HG03469 (cell line): ENCODE data around the gene GSTA5.
"Not testable (repeated sequence)": the region's sequence is repeated elsewhere in the genome, so short reads cannot be mapped to it uniquely, and the experiment has no call there.

Experiments used
- ATAC-seq: cut with Tn5 transposase; IDR thresholded peaks from one replicate; pipeline ENCODE4 v1.9.1; 2021; ENCODE audit warnings: mild to moderate bottlenecking, moderate library complexity, moderate number of reproducible peaks; ENCODE audit not compliant: unreplicated experiment

Gene GSTA5

DNA sequence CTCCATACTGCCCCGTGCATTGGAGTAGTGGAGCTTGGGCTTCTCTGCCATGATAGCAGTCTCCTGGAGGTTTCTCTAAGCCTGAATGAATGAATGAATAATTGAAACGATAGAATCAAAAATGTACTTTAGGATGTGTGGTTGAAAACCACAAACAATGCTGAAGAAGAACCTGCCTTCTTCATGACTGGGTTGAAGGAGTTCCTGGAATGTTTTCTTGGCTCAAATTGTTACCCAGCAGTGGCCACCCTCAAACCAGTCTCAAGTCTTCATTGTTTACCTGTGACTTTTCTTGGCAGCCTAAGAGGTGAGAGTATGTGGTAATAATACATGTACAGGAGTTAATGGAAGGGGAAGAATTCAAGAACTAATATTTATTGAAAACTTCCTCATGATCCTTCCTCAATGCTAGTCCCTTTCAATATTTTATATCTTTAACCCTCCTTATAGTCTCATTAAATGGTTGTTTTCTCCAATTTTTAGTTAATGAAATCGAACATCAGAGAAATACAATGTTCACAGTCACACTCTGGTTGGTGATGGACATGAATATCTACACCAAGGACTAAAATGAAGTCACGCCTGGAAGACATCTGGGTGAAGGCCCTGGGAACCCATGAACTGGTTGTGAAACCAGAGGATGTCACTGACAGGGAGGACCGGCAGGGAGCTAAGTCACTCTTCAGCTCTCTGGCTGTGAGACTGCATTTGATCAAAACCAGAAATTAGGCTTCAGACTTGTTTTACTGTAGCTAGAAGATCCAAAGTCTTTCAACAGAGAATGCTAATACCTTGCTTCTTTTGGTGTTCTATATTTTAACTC, at the start of gene GSTA5:
Gene GSTA5 (minus strand): TSS at position 51 of the 823 bp plus-strand sequence.
- no peak for ATAC-seq

DNA sequence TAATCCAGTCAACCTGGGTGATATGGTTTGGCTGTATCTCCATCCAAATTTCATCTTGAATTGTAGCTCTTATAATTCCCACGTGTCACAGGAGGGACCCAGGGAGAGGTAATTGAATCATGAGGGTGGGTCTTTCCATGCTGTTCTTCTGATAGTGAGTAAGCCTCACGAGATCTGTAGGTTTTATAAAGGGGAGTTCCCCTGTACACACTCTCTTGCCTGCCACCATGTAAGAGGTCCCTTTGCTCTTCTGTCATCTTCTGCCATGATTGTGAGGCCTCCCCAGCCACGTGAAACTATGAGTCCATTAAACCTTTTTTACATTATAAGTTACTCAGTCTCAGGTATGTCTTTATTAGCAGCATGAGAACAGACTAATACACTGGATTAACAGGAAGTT, 49.4 kb upstream of the GSTA5 start:
- no peak for ATAC-seq

DNA sequence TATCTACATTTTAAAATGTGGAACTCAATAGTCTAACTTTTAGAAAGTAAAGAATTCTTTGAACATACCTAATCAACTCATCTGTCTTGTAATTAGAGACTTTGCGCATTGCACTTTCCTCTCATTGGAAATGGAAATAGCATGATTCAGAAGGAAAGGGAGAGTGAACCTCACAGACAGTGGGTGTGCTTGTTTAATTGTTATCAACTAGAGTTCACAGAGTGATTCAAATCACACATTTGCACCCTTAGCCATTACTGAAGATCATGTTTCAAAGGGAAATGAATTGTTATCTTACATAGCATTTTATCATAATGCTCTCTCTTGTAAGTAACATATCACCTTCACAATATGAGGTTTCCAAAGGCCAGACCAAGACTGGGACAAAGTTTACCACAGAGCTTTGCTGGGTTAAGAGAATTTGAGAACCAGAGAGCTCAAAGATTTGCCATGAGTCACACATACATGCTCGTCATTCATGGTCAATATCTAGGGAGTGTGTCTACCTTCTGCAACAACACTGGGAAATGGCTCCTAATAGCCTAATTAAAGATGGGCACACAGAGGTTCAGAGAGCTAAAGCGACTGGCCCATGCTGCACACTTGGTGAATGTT, 47.4 kb upstream of the GSTA5 start:
- ATAC-seq = no peak

DNA sequence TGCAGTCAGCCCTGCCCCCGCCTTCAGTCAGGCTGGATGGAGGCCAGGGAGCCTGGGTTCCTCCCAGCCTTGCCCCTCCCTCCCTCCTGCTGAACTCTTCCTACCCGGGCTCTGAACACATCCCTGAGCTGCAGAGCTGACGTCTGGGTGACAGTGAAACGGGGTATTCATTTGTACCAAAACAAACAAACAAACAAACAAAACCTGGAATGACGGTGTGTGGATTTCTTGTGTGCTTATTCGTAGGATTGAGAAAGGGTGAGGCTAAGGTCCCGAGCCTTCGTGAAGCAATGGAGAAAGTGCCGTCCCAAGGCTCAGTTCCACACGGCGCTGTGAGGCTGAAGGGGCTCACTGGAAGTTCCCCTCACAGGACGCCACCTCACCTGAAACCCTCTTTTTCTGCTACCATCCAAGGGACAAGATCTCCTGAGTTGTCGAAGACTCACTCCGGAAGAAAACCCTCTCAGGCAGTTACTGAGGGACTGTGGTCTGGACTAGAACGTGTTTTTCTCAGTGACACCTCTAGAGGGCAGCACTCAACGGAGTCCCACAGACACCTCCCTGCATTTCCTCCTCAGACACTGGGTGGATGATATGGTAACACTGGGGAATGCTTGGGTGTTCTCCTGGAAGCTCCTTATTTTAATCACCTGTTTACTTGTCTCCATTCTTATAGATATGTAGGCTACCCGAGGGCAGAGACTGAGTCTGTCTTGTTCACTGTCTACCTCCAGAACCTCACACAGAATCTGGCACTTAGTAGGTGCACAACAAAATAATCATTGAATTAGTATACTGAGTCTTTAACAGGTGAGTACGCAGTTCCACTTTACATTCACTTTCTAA, 41.6 kb upstream of the GSTA5 start:
- peak; percentile 98 for ATAC-seq

DNA sequence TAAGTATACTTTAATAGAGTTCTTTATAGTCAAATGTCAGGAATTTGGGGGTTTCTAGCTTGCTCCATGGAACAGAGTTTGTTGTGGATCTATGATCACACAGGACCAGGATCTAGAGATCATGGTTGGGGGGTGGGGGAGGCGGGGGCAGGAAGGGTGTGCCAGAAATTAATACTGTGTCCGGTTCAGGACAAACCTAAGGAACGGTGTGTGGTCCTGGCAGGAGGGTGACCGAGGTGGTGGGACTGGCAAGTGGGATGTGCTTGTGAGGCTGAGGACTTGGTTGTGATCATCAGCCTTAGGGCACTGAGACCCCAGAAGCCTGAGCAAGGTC, 41.0 kb upstream of the GSTA5 start:
- ATAC-seq = no peak

DNA sequence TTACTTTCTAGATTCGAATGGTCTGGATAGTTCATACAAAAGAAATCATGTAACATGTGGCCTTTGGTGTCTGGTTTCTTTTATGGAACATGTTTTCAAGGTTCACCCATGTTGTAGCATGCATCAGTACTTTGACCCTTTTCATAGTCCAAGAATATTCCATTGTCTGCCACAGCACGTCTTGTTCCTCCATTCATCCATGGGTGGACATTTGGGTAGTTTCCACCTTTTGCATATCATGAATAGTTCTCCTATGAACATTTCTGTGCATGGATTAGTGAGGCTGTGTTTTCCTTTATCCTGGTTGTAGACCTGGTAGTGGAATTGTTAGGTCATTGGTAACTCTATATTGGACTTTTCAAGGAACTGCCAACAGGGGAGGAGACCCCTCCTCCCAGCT, 37.2 kb upstream of the GSTA5 start:
- ATAC-seq = no peak

DNA sequence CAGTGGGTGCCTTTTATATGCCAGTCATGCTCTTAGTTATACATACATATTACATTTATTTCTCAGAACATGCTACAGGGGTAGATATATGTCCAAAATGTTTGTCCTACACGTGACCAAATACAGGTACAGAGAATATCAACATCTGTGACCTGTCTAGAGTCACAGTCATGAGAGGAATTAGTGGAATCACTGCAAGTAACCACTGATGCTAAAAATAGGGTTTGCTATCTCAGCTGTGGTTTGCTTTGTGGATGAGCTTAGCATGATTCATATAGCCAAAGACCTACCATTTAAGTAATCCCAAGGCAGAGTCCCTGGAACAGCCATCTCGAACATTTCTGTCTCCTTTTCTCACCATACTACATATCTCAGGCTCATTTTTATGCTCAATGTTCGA, 36.6 kb upstream of the GSTA5 start:
- ATAC-seq = peak; percentile 43

DNA sequence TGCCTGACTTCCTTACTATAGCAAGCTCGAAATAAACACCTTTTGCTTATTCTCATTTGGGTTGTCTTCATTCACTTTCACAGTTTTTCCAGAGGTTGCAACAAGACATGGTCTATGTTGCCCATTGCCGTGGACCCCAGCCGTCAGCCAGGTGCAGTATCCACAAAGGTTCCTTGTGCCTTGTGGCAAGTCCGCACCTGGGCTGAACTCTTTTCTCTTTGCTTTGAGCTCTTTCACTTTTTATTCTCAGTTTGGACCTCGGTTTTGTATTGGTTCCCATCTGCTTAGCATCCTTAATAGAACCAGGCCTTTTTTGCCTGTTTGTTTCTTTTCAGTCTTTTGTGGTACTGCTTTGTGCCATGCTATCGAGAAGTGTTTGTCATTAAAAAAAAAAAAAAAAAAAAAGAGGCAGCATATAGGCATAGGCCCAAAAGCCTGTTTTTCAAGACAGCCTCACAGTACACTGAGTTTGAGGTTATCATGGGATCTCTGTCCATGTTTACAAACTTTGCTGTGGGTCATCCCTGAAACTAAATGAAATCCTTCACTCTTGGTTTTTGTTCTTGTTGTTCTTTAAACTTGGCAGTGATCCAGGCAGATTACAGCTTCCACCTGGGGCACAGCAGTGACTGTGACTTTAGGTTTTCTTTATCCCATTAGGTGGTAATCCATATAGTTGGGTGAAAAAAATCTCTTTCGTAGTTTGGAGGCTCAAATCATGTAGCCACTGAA, 35.6 kb upstream of the GSTA5 start:
- ATAC-seq = no peak

DNA sequence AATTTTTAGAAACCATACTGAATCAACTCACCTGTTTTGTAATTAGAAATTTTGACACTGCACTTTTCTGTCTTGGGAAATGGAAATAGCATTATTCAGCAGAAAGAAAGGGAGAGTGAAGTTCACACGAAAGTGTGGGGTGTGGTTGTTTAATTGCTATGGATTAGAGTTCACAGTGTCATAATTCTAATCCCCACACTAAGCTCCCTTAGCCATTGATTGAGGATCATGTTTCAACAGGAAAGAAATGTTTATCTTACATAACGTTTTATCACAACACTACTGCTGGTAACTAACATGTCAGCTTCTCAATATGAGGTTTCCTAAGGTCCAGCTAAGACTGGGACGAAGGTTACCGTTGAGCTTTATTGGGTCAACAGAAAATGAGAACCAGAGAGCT, 31.4 kb upstream of the GSTA5 start:
- ATAC-seq = no peak

DNA sequence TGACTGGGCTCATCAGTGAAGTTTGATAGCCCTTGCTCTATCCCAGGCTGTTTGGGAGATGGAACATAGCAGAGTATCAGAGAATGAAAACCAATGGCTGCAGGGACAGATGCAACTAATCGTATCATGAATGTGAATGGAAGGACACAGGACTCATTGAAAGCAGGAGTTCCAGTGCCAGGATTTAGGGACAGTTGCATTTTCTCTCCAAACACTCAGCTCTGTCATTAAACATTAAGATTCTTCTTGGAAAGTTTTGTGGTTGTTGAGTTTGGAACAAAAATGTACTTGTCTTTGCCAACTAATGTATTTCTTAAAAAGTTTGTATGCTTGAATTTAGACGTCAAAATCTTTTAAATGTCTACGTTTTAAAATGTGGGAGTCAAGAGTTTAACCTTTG, 31.0 kb upstream of the GSTA5 start:
- ATAC-seq = no peak

DNA sequence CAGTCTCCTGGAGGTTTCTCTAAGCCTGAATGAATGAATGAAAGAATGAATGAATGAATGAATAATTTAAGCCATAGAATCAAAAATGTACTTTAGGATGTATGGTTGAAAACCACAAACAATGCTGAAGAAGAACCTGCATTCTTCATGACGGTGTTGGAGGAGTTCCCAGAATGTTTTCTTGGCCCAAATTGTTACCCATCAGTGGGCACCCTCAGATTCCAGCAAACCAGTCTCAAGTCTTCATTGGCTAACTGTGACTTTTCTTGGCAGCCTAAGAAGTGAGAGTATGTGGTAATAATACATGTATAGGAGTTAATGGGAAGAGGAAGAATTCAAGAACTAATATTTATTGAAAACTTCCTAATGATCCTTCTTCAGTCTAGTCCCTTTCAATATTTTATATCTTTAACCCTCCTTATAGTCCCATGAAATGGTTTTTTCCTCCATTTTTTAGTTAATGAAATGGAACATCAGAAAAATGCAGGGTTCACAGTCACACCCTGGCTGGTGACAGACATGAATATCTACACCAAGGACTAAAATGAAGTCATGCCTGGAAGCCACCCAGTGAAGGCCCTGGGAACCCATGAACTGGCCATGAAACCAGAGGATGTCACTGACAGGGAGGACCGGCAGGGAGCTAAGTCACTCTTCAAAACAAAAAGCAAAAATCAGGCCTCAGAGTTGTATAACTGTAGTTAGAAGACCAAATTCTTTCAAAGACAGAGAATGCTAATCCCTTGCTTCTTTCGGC, 29.9 kb upstream of the GSTA5 start:
- not testable (repeated sequence) for ATAC-seq

DNA sequence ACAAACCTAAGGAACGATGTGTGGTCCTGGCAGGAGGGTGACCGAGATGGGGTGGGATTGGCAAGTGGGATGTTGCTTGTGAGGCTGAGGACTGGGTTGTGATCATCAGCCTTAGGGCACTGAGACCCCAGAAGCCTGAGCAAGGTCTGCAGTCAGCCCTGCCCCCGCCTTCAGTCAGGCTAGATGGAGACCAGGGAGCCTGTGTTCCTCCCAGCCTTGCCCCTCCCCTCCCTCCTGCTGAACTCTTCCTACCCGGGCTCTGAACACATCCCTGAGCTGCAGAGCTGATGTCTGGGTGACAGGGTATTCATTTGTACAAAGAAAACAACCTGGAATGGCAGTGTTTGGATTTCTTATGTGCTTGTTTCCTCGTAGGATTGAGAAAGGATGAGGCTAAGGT, 28.3 kb upstream of the GSTA5 start:
- not testable (repeated sequence) for ATAC-seq

DNA sequence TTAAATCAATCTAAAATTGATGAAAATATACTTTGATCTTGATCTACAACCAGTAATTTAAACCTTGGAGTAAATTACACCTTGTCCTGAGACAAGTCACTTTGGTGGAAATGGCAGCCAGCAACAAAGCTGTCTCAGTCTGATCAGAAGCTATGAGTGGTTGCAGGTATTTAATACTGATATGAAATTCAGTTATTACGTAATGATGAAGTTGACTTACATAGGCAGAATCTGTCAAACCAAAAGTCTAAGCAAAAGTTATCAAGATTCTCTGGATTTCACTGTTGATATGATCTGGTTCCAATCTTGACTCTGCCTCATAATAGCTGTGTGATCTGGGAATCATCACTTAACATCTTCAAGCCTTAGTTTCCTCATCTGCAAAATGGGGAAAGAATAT, 27.6 kb upstream of the GSTA5 start:
- no peak for ATAC-seq

DNA sequence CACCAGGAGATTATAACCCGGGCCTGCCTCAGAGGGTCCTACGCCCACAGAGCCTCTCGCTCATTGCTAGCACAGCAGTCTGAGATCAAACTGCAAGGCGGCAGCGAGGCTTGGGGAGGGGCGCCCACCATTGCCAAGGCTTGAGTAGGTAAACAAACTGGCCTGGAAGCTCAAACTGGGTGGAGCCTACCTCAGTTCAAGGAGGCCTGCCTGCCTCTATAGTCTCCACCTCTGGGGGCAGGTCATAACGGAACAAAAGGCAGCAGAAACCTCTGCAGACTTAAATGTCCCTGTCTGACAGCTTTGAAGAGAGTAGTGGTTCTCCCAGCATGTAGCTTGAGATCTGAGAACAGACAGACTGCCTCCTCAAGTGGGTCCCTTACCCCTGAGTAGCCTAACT, 20.5 kb upstream of the GSTA5 start:
- ATAC-seq = not testable (repeated sequence)

DNA sequence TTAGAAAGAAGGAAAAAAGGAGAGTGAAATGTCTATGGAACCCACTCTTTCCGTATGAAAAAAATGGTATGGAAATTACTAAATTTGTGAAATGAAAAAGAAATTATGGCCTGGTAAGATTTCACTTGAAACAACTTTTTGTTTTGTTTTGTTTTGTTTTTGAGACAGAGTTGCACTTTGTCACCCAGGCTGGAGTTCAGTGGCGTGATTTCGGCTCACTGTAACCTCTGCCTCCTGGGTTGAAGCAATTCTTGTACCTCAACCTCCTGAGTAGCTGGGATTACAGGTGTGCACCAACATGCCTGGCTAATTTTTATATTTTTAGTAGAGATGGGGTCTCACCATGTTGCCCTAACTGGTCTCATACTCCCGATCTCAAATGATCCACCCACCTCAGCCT, 17.8 kb upstream of the GSTA5 start:
- ATAC-seq = no peak

DNA sequence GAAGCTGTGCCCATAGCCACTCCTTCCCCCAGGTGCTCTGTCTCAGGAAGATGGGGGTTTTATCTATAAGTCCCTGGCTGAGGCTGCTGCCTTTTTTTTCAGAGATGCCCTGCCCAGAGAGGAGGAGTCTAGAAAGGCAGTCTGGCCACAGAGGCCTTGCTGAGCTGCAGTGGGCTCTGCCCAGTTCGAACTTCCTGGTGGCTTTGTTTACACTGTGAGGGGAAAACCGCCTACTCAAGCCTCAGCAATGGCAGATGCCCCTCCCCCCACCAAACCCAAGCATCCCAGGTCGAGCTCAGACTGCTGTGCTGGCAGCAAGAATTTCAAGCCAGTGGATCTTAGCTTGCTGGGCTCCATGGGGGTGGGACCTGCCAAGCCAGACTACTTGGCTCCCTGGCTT, 15.5 kb upstream of the GSTA5 start:
- ATAC-seq = not testable (repeated sequence)

DNA sequence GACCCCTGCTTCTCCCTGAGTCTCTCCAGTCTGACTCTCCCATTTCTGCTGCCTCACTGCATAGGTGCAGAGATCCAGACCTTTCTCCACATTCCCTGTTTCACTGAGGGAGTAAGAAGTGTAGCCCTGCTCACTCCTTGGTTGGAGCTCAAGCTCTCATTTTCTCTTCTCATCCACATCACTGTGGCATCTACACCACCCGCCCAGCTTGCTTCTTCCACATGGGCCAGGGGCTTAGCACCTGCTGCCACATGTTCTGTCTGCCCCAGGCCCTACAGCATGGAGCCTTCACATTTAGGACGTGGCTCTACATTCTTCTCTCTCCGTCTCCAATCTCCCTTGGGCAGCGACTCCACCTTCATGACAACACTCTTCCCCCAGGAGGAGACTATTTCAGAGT, 8.5 kb upstream of the GSTA5 start:
- ATAC-seq = no peak

DNA sequence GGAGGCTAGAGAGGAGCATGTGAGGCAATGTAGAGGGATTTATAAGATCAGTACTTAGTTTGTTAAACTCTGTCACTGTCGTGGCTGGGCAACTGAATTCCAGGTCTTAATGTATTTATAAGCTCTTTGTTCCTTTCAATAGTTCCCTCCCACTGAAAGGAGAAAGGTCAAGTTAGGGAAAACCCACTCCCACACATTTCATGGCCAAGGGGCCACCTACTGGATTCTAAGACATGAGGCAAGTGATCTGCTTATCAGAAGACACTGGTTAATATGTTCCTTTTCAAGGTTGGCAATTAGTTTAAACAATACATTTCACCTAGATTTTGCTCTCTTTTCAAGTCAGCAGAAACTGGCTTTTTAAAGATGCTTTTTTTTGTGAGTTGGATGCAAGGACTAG, 5.4 kb upstream of the GSTA5 start:
- no peak for ATAC-seq

DNA sequence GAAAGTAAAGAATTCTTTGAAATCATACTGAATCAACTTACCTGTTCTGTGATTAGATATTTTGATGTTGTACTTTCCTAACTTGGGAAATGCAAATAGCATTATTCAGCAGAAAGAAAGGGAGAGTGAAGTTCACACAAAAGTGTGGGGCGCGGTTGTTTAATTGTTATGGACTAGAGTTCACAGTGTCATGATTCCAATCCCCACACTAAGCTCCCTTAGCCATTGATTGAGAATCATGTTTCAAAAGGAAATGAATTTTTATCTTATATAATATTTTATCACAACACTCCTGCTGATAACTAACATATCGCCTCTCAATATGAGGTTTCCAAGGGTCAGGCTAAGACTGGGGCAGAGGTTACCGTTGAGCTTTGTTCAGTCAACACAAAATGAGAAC, 3.0 kb upstream of the GSTA5 start:
- no peak for ATAC-seq
